ENCODE results near the gene GON4L. TPM values are rescaled to one million over a fixed set of nuclear protein-coding genes. Genes with fewer than 3 reads are reported as not detected.

The GON4L gene
- polyA plus RNA-seq, 1 experiment: 24.5 TPM

DNA sequence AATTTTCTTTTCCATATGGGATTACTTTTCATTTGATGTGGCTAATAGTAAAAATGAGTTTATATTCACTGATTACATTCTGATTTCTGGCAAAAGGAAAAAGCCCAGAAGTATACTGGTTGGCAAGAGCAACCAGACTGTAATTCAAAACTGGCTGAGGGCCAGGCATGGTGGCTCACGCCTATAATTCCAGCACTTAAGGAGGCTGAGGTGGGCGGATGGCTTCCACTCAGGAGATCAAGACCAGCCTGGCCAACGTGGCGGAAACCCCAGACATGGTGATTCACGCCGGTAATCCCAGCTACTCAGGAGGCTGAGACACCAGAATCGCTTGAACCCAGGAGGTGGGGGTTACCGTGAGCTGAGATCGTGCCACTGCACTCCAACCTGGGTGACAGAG, 16.8 kb upstream of the GON4L start:
- POLR2A ChIA-PET: no interaction called here
- Histone ChIP-seq H3K27me3 (ENCODE audit: control insufficient read depth, insufficient read depth, low read length) (no peaks in the 10 kb centered on the region), H3K4me3 (ENCODE audit: low read depth, low read length) (no peak overlapping the region), H3K9me3 (ENCODE audit: control insufficient read depth, insufficient read depth, low read length) (no peaks in the 10 kb centered on the region), H3K27ac (ENCODE audit: low read depth, low read length) (no peak overlapping the region)
- TF ChIP-seq, protein P1, sequence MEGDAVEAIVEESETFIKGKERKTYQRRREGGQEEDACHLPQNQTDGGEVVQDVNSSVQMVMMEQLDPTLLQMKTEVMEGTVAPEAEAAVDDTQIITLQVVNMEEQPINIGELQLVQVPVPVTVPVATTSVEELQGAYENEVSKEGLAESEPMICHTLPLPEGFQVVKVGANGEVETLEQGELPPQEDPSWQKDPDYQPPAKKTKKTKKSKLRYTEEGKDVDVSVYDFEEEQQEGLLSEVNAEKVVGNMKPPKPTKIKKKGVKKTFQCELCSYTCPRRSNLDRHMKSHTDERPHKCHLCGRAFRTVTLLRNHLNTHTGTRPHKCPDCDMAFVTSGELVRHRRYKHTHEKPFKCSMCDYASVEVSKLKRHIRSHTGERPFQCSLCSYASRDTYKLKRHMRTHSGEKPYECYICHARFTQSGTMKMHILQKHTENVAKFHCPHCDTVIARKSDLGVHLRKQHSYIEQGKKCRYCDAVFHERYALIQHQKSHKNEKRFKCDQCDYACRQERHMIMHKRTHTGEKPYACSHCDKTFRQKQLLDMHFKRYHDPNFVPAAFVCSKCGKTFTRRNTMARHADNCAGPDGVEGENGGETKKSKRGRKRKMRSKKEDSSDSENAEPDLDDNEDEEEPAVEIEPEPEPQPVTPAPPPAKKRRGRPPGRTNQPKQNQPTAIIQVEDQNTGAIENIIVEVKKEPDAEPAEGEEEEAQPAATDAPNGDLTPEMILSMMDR (IDR thresholded peaks at IDR 0.05; ENCODE audit: low read depth, low read length): no peak
- DNase-seq (ENCODE audit: low read depth, low spot score): no peak
- CTCF ChIA-PET: no interaction called here

DNA sequence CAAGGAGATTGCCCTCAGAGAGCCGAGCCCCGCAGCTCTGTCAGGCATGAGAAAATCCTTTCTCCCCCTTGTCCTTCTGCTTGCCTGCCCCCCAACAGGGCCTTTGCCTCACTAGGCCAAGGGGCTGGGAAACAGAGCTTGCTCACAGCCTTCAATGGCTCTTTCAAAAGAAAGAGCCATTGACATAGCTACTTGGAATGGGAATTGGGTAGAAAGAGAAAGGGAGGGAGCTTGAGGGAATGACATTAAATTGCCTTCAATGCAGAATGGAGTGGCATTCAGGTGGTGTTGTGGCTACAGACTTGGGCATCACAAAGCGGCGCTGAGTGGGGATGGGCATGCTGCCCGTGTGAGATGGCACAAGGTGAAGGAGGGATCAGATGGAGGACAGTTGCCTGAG, 15.5 kb upstream of the GON4L start:
- POLR2A ChIA-PET: interaction anchor here (0.5 kb wide), 1 partner anchor 239 kb away, joined by 3 read pairs; no protein-coding TSS in a partner anchor
- Histone ChIP-seq H3K9me3 (ENCODE audit: control insufficient read depth, insufficient read depth, low read length) (no peaks in the 10 kb centered on the region), H3K27ac (ENCODE audit: low read depth, low read length) (no peak overlapping the region), H3K4me3 (ENCODE audit: low read depth, low read length) (no peak overlapping the region), H3K27me3 (ENCODE audit: control insufficient read depth, insufficient read depth, low read length) (no peaks in the 10 kb centered on the region)
- no peak for DNase-seq (ENCODE audit: low read depth, low spot score)
- CTCF ChIA-PET: no interaction called here
- TF ChIP-seq, protein P1 (IDR thresholded peaks at IDR 0.05; ENCODE audit: low read depth, low read length): no peak

DNA sequence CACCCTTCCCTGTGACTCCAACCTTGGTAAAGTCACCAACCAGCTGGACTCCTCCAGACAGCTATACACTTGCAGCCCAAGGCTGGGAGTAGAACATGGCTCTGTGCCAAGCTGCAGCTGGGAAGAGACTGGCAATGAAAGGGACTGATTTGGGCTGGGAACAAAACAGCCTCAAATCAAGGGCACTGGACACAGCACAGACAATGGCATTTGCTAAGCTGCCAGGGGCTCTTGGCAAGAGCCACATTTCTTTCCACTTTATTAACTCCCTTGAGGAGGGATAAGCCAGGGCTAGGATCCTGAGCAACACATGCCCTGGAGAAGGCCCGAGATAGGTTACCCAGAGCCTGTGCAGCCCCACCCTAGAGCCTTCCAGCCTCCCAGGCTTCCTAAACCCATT, 14.4 kb upstream of the GON4L start:
- DNase-seq (ENCODE audit: low read depth, low spot score): no peak
- no peaks in the 10 kb centered on the region for H3K27me3 ChIP-seq (ENCODE audit: control insufficient read depth, insufficient read depth, low read length)
- ChIA-PET POLR2A (no interaction called here), CTCF (interaction anchor here (0.8 kb wide), 1 partner anchor 118 kb away, joined by 3 read pairs; no protein-coding TSS in a partner anchor)
- H3K4me3 ChIP-seq (ENCODE audit: low read depth, low read length): no peak overlapping the region
- TF ChIP-seq, protein P1 (IDR thresholded peaks at IDR 0.05; ENCODE audit: low read depth, low read length): no peak
- H3K9me3 ChIP-seq (ENCODE audit: control insufficient read depth, insufficient read depth, low read length): no peaks in the 10 kb centered on the region
- no peak overlapping the region for H3K27ac ChIP-seq (ENCODE audit: low read depth, low read length)

DNA sequence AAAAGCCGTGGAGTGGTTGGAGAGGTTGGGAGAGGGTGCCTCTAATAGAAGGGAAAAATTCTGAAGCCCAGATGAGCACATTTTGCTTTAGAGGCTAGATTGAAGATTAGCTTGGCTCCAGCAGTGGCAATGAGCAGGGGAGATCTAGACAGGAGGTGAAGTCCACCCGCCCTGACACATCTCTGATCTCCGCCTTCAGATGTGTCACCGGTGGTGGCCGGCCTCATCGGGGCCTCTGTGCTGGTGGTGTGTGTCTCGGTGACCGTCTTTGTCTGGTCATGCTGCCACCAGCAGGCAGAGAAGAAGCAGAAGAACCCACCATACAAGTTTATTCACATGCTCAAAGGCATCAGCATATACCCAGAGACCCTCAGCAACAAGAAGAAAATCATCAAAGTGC, 10.8 kb upstream of the GON4L start:
- Histone ChIP-seq H3K27me3 (ENCODE audit: control insufficient read depth, insufficient read depth, low read length) (no peaks in the 10 kb centered on the region), H3K4me3 (ENCODE audit: low read depth, low read length) (no peak overlapping the region), H3K27ac (ENCODE audit: low read depth, low read length) (no peak overlapping the region), H3K9me3 (ENCODE audit: control insufficient read depth, insufficient read depth, low read length) (no peaks in the 10 kb centered on the region)
- no peak for DNase-seq (ENCODE audit: low read depth, low spot score)
- TF ChIP-seq, protein P1 (IDR thresholded peaks at IDR 0.05; ENCODE audit: low read depth, low read length): no peak
- POLR2A ChIA-PET: no interaction called here
- CTCF ChIA-PET: no interaction called here

DNA sequence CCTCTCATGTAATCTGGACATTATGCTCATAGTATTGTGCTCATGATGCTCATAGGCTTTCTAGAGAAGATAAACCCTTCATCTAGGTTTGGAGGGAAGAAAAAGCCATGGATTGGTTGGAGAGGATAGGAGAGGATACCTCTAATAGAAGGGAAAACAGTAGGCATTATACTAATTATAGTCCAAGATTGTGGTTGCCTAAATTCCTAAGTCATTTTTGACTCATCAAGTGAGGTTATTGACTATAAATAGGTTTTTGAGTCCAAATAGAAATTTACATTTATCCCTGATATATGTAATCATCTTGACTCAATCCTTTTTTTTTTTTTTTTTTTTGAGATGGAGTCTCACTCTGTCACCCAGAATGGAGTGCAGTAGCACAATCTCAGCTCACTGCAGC, 7.4 kb upstream of the GON4L start:
- no peak overlapping the region for H3K27ac ChIP-seq (ENCODE audit: low read depth, low read length)
- no peaks in the 10 kb centered on the region; the same call in 1 of the 2 replicates for H3K9me3 ChIP-seq (ENCODE audit: control insufficient read depth, insufficient read depth, low read length)
- POLR2A ChIA-PET: no interaction called here
- CTCF ChIA-PET: no interaction called here
- no peaks in the 10 kb centered on the region for H3K27me3 ChIP-seq (ENCODE audit: control insufficient read depth, insufficient read depth, low read length)
- H3K4me3 ChIP-seq (ENCODE audit: low read depth, low read length): no peak overlapping the region
- TF ChIP-seq, protein P1 (IDR thresholded peaks at IDR 0.05; ENCODE audit: low read depth, low read length): no peak
- DNase-seq (ENCODE audit: low read depth, low spot score): no peak

All from AG04450 (cell line).